HG03521 (cell line): ENCODE measurements around the gene EMP1.

Source experiments
- ATAC-seq: cut with Tn5 transposase; IDR thresholded peaks from one replicate; pipeline ENCODE4 v1.9.1; 2021; ENCODE audit warnings: mild to moderate bottlenecking, moderate library complexity; ENCODE audit not compliant: unreplicated experiment

EMP1 gene

DNA sequence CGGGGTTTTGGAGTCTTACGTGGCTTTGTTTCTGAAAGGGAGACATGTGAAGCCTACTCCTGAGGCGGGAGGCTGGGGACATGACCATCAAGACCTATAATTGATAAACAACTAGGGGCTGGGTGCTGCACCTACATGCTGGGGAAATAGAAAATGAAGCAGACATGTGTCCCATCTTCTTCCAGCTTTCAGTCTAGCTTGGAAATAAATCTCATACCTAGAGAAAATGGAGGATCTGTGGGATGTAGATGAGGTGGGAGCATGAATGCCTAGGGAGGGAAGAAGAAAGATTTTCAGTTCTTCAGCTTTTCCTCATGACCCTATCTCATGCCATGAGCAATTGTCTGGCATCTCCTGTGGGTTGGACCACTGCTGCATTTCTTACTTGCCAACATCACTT lies 22.1 kb downstream of the EMP1 start:
- no peak for ATAC-seq

DNA sequence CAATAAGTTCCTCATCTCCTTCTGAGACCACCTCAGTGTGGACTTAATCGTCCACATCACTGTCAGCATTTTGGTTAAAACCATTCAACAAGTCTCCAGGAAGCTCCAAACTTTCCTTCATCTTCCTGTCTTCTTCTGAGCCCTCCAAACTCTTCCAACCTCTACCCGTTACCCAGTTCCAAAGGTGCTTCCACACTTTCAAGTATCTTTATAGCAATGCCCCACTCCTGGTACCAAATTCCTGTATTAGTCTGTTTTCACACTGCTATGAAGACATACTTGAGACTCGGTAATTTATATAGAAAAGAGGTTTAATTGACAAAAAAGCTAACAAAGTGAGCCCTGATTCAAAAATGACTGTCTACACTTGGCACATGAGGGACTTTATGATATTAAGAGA lies 22.8 kb downstream of the EMP1 start:
- ATAC-seq, result no peak

DNA sequence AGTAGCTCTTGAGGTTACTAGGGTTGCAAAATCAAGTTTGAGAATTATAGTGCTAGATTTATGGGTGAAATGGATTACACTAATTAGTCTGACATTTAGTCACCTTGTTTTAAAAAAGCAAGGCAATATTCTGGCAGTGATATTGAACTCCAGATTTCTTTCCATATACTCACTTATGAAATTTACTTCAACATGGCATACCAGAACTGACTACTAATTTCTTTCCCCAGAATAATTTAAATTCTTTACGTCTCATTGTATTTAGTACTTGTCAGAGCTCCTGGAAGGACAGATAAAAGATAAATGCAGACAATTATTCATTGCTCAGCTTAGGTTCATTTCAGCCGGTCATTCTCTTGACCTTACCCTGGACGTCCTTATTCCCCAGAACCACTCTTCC lies 24.3 kb downstream of the EMP1 start:
- ATAC-seq, result no peak

DNA sequence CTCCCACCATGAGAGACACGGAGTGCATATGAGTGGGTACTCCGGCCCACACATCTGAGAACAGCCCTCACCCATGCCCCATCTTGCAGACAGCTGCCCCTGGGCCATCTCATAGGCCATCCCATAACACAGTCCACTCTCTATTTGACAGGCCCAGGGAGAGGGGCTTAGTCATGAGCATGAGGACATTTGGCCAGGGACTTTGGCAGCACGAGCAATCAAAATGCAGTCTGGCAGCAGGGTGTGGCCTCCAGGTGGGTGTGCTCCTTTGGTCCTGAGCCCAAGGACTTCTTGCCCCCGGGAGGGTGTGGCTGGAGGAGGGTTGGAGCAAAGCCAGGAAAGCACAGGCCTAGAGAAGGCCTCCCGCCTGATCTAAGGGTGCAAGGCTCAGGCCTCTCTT lies 25.6 kb downstream of the EMP1 start:
- ATAC-seq, result no peak

DNA sequence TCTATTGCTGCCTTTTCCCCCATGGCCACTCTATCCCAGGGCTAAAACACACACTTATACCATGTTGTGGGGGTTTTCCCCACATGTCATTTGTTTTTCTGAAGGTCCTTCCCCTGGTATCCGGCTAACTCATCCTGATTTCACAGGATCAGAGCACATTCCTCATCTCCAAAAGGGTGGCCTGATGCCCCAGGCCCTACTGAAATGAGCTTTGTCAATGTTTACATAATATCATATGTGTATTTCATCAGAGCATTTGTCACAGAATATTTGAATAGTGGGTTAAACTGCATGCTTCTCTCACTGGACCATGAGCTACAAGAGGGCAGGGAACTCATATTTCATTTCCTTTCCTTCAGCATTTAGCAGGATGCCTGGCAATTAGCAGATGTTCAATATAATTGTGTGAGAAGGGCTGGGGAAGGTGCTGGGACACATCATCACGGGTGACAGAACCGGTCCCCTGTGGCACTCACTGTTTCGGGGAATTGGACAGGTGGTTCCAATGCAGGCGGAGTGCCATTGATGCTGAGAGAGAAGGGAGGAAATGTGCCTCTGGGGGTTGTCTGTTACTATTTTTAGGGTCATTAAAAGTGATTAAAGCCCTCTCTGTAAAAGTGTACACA lies 26.8 kb downstream of the EMP1 start:
- ATAC-seq, result no peak

DNA sequence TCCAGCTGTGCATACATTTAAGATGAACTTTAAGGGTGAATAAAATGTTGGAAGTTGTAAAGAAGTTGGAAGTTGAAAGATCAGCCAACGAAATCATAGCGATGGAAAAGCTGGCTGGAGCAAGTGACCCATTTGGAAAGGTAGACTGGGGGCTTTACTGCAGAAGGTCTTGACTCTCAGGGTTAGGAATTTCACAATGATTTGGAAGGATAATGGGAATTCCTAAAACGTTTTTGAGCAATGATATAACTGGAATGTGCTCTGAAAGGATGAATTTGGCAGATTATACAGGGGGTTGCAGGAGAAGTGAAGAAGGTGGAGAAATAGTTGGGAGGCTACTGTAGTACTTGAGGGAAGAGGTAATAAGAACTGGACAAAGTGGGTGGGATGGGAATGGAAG lies 27.4 kb downstream of the EMP1 start:
- ATAC-seq, result no peak

DNA sequence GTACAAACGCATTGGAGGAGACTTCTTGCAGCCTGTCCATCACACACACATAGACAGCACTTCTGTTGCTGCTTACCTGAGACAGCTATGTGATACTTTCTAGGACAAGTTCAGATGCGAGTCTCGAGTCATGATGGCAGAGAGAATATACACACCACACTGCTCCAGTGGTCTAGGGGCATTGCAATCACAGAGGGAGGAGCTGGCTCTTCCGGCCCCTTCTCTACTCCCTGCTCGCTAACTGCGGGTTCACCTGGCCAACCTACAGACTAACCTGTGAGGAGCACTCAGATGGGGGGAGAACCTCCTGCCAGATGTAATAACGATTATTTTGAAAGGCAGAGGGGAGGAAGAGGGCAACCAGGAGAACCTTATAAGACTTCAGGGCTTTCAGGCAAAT lies 30.7 kb downstream of the EMP1 start:
- no peak for ATAC-seq

DNA sequence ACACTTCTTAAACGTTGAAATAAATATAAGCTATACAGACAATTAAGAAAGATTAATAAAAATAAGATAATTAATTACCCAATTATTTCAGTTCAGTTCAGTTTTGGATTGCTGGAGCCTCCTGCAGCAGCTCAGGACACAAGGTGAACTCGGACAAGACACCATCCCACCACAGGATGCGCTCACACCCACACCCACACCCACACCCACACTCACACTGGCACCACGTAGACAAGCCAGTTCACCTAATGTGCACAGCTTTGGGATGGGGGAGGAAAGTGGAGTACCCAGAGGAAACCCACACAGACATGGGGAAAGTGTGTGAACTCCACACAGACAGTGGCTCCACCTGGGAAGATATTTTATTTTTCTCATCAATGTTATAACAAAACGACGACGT lies 32.1 kb downstream of the EMP1 start:
- no peak for ATAC-seq

DNA sequence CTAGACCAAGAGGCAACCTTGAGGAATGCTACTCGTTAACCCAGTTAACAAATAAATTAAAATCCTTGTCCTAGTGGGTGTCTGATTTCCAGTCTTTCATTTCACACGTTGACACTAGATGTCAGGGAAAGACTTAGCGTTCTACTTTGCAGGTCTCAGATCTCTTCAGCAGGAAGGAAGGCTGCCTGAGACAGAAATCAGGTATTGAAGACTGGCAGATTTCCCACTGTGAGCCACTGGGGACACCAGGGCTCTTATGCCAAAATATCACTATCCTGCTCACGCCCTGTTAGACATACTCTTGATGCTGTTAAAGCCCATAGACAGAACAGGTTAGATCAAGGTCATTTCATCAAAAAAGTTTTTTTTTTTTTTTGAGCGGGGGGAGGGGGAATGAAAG lies 33.0 kb downstream of the EMP1 start:
- ATAC-seq, result no peak

DNA sequence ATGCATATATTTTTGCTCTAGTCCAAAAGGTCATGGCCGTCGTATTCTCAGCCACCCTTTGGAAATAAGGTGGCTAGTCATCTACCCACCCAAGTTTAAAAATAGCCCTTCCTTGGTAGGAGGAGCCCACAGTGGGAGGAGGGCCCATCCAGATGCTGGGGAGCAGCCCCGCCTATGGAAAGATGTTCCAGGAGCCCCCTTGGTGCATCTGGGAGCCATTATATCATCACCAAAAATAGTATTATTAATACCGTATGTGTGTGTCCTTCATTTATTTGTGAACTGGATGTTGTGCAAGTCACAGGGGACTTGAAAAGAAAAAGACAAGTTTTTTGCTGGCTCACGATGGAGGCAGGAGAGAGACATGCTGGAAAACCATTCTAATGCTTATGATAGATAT lies 34.0 kb downstream of the EMP1 start:
- ATAC-seq, result no peak

DNA sequence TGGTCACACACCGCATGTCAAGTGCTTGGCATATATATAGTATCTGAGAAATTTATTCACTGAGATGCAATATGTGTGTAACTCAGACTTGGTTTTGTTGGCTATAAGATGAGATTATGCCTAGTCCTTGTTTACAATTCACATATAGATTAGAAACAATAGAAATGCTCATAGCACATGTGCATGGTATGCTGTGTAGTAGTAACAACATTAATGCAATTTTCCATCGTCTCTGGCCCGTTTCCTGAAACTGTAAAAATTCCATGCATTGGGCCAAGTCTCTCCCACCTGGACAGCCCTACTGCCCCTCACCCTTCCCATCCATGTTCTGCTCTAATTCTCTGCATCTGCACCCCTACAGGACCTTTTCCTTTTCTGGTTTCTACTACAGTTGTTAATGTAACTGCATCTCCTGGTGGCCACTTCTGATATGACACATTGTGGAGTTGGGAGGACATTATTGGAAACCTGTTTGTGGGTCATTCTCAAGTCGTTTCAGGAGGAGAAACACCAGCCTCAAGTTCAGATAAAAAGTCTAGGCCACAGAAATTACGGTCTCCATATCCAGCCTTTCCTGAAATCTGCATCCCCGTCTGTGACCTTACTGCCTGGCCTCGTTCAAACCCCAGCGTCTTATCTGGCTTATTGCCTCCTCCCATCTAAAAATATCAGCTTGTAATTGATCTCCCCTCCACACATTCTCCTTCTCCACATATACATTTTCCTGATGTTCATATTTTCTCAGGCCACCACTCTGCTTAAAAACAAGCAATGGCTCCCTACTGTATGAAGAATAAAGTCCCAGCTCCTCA lies 37.5 kb downstream of the EMP1 start:
- no peak for ATAC-seq

DNA sequence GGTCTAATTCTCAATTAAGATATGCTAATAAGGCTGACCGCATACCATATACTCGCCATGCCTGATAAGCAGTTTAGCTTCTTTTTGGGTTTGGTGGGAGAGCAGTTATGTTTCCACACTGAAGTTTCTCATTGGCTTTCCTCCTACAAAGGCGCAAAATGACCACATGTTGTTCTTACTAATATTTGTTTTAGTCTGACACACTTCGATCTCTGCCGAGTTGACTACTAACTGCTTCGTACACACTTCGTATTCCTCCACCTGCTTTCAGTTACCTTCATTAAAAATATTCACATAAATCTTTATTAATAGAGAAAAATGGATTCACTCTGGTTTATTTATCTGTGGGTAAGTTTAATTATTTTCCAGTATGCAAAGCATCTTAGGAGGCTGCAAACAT lies 41.7 kb downstream of the EMP1 start:
- no peak for ATAC-seq

DNA sequence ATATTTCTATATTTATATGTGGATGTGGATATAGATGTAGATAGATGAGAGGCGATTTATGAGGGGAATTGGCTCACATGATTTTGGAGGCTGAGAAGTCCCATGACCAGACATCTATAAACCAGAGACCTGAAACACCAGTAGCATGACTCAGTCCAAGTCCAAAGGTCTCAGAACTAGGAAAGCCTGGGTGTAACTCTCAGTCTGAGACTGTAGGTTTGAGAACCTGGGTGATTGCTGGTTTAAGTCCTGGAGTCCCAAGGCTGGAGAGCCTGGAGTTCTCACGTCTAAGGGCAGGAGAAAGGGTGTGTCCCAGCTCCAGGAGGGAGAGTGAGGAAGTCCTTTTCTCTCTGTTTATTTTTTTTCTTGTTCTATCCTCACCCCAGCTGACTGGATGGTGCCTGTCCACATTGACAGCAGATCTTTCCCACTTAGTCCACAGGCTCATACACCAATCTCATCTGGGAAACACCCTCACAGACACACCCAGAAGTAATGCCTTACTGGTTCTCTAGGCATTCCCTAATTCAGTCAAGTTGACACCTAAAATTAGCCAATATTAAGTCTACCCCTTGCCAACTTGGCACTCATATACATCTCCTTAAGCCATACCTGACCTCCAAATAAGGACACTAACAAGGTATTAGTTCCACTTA lies 45.4 kb downstream of the EMP1 start:
- no peak for ATAC-seq

DNA sequence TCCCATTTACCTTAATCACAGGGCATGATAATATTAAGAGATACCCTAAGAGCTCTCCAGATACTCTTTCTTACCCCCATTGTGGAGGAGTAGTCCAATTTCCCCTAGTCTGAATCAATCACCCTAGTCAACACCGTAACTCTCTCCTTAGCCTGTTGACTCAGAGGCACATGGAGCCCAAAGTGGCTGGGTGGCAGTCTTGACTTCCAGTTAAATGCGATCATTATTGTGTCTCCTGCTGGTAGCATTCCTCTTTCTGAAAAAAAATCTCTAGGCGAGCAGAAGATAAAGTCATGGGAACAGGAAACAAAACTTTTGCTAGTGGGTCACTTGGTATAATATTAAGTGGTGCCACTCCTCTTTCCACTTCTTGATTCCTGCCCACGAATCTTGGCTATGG lies 46.4 kb downstream of the EMP1 start:
- ATAC-seq, result no peak

DNA sequence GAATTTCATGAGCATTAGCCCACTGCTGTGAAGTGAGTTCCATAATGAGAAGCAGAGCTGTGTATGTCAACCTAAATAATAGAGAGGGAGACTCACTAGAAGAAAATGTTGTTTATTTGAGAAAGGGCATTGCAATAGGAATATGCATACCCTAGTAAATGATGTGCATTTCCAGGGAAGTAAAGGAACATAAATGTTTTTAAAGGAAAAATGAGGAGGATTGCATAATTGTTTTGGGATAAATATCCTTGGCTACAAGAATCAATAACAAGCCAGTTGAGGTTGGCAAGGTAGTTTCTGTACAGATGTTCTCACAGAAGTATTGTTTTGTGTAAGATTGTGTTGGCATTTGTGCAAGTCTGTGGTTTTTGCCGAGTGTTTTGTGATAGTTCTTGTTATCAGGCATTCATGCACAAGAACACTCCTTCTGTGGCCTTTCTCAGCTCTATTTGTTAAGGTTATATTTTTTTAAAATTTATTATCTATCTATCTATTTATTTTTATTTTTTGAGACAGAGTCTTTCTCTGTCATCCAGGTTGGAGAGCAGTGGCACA lies 47.1 kb downstream of the EMP1 start:
- ATAC-seq, result no peak

DNA sequence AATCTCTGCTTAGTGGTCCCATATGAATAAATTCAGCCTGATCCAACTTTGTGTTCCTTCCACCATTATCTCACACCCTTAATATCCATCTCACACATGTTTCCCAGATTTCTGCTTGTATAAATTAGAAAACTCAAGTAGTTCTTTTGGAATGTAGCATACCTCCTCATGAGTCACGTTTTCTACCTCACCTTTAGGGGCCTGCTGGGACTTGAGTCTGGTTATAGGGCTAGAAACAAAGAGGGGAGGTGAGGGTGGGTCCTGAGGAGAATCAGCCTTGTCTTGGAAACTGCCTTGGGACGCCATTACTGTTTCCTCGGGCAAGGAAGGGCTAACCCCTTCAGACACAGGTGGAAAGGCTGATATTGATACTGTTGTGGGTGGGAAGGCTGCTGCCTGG lies 51.1 kb downstream of the EMP1 start:
- no peak for ATAC-seq

DNA sequence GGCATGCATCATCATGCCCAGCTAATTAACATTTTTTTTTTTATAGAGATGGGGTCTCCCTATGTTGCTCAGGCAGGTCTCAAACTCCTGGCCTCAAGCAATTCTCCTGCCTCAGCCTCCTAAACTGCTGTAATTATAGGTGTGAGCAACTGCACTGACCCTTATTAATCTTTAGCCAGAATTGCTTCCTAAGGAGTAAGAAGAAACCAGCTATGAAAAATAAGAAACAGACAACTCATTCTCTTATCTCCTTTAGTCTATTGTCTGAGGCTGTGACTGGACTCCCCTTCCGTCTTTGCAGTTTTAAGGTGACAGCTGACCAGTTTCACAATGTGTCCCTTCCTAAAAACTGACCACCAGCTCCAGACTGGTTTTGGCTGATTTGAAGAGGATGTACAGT lies 52.4 kb downstream of the EMP1 start:
- no peak for ATAC-seq

DNA sequence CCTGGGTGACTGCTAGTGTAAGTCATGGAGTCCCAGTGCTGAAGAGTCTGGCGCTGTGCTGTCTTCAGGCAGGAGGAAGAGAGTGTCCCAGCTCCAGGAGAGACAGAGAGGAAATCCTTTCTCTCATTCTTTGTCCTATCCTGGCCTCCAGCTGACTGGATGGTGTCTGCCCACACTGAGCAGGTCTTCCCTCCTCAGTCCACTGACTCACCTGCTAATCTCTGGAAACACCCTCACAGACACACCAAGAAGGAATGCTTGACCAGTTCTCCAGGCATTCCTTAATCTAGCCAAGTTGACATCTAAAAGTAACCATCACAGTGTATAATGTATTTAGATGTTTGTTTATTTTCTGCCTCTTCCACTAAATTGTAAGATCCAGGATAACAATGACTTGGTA lies 53.9 kb downstream of the EMP1 start:
- ATAC-seq, result no peak

DNA sequence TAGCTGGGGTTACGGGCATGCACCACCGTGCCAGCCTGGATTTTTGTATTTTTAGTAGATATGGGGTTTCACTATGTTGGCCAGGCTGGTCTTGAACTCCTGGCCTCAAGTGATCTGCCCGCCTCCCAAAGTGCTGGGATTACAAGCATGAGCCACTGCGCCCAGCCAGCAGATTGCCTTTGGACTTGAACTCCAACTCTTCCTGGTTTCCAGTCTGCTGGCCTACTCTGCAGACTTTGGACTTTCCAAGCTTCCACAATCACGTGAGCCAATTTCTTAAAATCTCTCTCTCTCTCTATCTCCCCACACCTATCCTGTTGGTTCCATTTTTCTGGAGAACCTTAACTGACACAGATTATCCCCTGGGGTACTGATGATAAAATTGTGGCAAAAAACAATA lies 55.0 kb downstream of the EMP1 start:
- no peak for ATAC-seq

DNA sequence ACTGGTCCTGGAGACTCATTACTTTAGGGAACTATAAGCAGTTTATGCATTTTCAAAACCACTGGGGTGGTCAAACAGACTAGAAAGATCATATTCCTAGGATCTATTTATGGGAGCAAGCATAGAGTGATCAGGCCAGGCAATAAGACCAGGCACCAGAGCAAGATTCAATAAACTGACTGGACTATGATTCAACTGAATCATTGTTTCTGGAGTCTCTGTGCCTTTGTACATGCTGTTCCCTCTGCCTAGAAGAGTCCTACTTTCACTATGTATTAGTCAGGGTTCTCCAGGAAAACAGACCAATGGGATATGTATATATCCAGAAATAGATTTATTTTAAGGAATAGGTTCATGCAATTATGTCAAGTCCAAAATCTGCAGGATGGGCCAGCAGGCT lies 55.5 kb downstream of the EMP1 start:
- ATAC-seq, result no peak

DNA sequence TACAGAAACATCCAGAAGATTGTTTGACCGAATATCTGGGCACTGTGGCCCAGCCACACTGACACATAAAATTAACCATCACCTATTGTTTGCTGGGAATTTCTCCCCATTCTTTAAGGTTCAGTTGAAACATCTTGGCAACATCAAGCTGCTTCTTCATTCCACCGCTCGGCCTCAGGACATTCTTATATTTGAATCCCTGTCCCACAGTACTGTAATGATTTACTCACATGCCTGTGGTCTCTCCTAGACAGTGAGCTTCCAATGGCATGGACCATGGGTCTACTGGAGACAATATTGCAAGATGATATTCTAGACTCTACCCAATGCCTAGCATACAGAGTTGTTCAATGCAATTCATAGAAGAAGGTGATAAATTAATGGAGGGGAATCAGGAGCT lies 56.1 kb downstream of the EMP1 start:
- no peak for ATAC-seq
